Activated CD8-positive, alpha-beta memory T cell treated with anti-CD3 and anti-CD28 coated beads, Interleukin-2, amount 10 ng/mL, durations not matched to agents 7 days and 5 days (primary cell): ENCODE measurements around the gene BTBD7. TPM values are rescaled to one million over a fixed set of nuclear protein-coding genes. Genes with fewer than 3 reads are reported as not detected.

Experiments used
- ATAC-seq: fragments of 150-1000 bp; cut with Tn5 transposase; one replicate; pipeline ENCODE4 v1.10.0; 2021; ENCODE audit warnings: moderate library complexity
- CTCF ChIA-PET: fragments of 350-600 bp; sonication (Branson Sonifier 250); formaldehyde crosslinking; loops from one replicate; lab custom pipeline; 2021; ENCODE audit warnings: antibody characterized with exemption; lab: Charles Lee
- DNase-seq: peaks from one replicate; pipeline ENCODE4 v3.0.0-alpha.2; 2020
- H3K27ac Mint-ChIP-seq: one replicate; pipeline ENCODE4 v1.8.0; 2021; ENCODE audit warnings: mild to moderate bottlenecking, mixed read lengths
- H3K27me3 Mint-ChIP-seq: one replicate; pipeline ENCODE4 v1.8.0; 2021; ENCODE audit warnings: mixed read lengths
- H3K36me3 Mint-ChIP-seq: one replicate; pipeline ENCODE4 v1.8.0; 2021; ENCODE audit warnings: mild to moderate bottlenecking, mixed read lengths
- H3K4me1 Mint-ChIP-seq: one replicate; pipeline ENCODE4 v1.8.0; 2021; ENCODE audit warnings: mixed read lengths
- H3K4me3 Mint-ChIP-seq: one replicate; pipeline ENCODE4 v1.8.0; 2021; ENCODE audit warnings: mild to moderate bottlenecking, moderate library complexity, mixed read lengths
- H3K9me3 Mint-ChIP-seq: one replicate; pipeline ENCODE4 v1.8.0; 2022; ENCODE audit warnings: low read depth, mixed read lengths
- total RNA-seq, 2 experiments: library from RNA; stranded (reverse); gene quantifications; one replicate each; pipeline ENCODE4 v1.2.3, GENCODE V29; 2021

The BTBD7 gene
- total RNA-seq, 2 experiments from 2014 or later, result 16.8 to 18.3 TPM

GRCh38 chr14:93343266-93343665, 10.4 kb upstream of the BTBD7 start:
- ATAC-seq (no peak), DNase-seq (no peak)
- Mint-ChIP-seq H3K9me3 (peaks cover 6% of the 10 kb centered on the region), H3K27me3 (peaks cover 2% of the 10 kb centered on the region), H3K4me1 (no peaks in the 10 kb centered on the region), H3K36me3 (peaks cover 3% of the 10 kb centered on the region), H3K27ac (no peak overlapping the region), H3K4me3 (no peak overlapping the region)
- CTCF ChIA-PET, result no interaction called here

- H3K9me3 Mint-ChIP-seq, result peaks cover 6% of the 10 kb centered on the region
- peaks cover 14% of the 10 kb centered on the region for H3K4me1 Mint-ChIP-seq
- H3K27me3 Mint-ChIP-seq, result no peaks in the 10 kb centered on the region
- H3K36me3 Mint-ChIP-seq, result peaks cover 10% of the 10 kb centered on the region
- no peak for ATAC-seq
- no peak overlapping the region for H3K27ac Mint-ChIP-seq
- H3K4me3 Mint-ChIP-seq, result no peak overlapping the region
- CTCF ChIA-PET, result no interaction called here
- no peak for DNase-seq
Observed at GRCh38 chr14:93337884-93338283, 5.0 kb upstream of the BTBD7 start.

GRCh38 chr14:93337143-93337753, 4.4 kb upstream of the BTBD7 start:
- CTCF ChIA-PET, result no interaction called here
- H3K4me3 Mint-ChIP-seq, result no peak overlapping the region
- peaks cover 6% of the 10 kb centered on the region for H3K9me3 Mint-ChIP-seq
- no peak overlapping the region for H3K27ac Mint-ChIP-seq
- DNase-seq, result no peak
- peaks cover 9% of the 10 kb centered on the region for H3K36me3 Mint-ChIP-seq
- ATAC-seq, result no peak
- peaks cover 14% of the 10 kb centered on the region for H3K4me1 Mint-ChIP-seq
- H3K27me3 Mint-ChIP-seq, result no peaks in the 10 kb centered on the region

GRCh38 chr14:93333631-93334103, 831 bp upstream of the BTBD7 start:
- Mint-ChIP-seq H3K36me3 (peaks cover 7% of the 10 kb centered on the region), H3K4me3 (peak overlapping the region; percentile 92), H3K4me1 (peaks cover 42% of the 10 kb centered on the region), H3K27me3 (no peaks in the 10 kb centered on the region), H3K27ac (peak overlapping the region; percentile 90), H3K9me3 (no peaks in the 10 kb centered on the region)
- no peak for ATAC-seq
- DNase-seq, result no peak
- CTCF ChIA-PET, result interaction anchor here (0.6 to 1.0 kb wide), 2 partner anchors 220 to 1226 kb away, joined by 3 to 4 read pairs; no protein-coding TSS in a partner anchor

- ATAC-seq (peak; percentile 60), DNase-seq (no peak)
- H3K9me3 Mint-ChIP-seq, result no peaks in the 10 kb centered on the region
- CTCF ChIA-PET, result interaction anchor here (1.0 kb wide), 1 partner anchor 15 kb away, joined by 4 read pairs; no protein-coding TSS in a partner anchor
- H3K27me3 Mint-ChIP-seq, result no peaks in the 10 kb centered on the region
- H3K4me1 Mint-ChIP-seq, result peaks cover 45% of the 10 kb centered on the region
- H3K4me3 Mint-ChIP-seq, result peak overlapping the region; percentile 92
- peaks cover 7% of the 10 kb centered on the region for H3K36me3 Mint-ChIP-seq
- H3K27ac Mint-ChIP-seq, result peak overlapping the region; percentile 90
Observed at GRCh38 chr14:93332397-93332852, 411 bp downstream of the BTBD7 start.

GRCh38 chr14:93331728-93332396, 974 bp downstream of the BTBD7 start:
- Mint-ChIP-seq H3K4me3 (peak overlapping the region; percentile 92), H3K9me3 (no peaks in the 10 kb centered on the region), H3K36me3 (peaks cover 7% of the 10 kb centered on the region), H3K27ac (peak overlapping the region; percentile 86), H3K27me3 (no peaks in the 10 kb centered on the region), H3K4me1 (peaks cover 47% of the 10 kb centered on the region)
- ATAC-seq (no peak), DNase-seq (no peak)
- CTCF ChIA-PET, result interaction anchor here (0.7 to 1.0 kb wide), 2 partner anchors 14 to 127 kb away, joined by 3 to 4 read pairs; no protein-coding TSS in a partner anchor

GRCh38 chr14:93331002-93331727, 1.7 kb downstream of the BTBD7 start:
- H3K4me3 Mint-ChIP-seq, result peak overlapping the region; percentile 92
- peak overlapping the region; percentile 63 for H3K27ac Mint-ChIP-seq
- CTCF ChIA-PET, result interaction anchor here (0.7 kb wide), 1 partner anchor 126 kb away, joined by 3 read pairs; no protein-coding TSS in a partner anchor
- no peaks in the 10 kb centered on the region for H3K27me3 Mint-ChIP-seq
- ATAC-seq, result no peak
- H3K36me3 Mint-ChIP-seq, result peaks cover 5% of the 10 kb centered on the region
- H3K9me3 Mint-ChIP-seq, result no peaks in the 10 kb centered on the region
- peaks cover 47% of the 10 kb centered on the region for H3K4me1 Mint-ChIP-seq
- DNase-seq, result no peak

GRCh38 chr14:93330609-93331000, 2.2 kb downstream of the BTBD7 start:
- H3K27ac Mint-ChIP-seq, result no peak overlapping the region
- H3K9me3 Mint-ChIP-seq, result no peaks in the 10 kb centered on the region
- H3K4me1 Mint-ChIP-seq, result peaks cover 47% of the 10 kb centered on the region
- H3K27me3 Mint-ChIP-seq, result no peaks in the 10 kb centered on the region
- CTCF ChIA-PET, result no interaction called here
- DNase-seq, result no peak
- no peak for ATAC-seq
- H3K36me3 Mint-ChIP-seq, result peaks cover 5% of the 10 kb centered on the region
- H3K4me3 Mint-ChIP-seq, result peak overlapping the region; percentile 92

- no peak overlapping the region for H3K4me3 Mint-ChIP-seq
- H3K27me3 Mint-ChIP-seq, result no peaks in the 10 kb centered on the region
- DNase-seq (no peak), ATAC-seq (no peak)
- peaks cover under 1% of the 10 kb centered on the region for H3K36me3 Mint-ChIP-seq
- H3K9me3 Mint-ChIP-seq, result no peaks in the 10 kb centered on the region
- no peak overlapping the region for H3K27ac Mint-ChIP-seq
- H3K4me1 Mint-ChIP-seq, result peaks cover 45% of the 10 kb centered on the region
- CTCF ChIA-PET, result interaction anchor here (0.6 kb wide), 1 partner anchor 105 kb away, joined by 3 read pairs; no protein-coding TSS in a partner anchor
Observed at GRCh38 chr14:93329965-93330608, 2.7 kb downstream of the BTBD7 start.

GRCh38 chr14:93328546-93328945, 4.3 kb downstream of the BTBD7 start:
- DNase-seq, result no peak
- Mint-ChIP-seq H3K4me3 (no peak overlapping the region), H3K36me3 (peaks cover 7% of the 10 kb centered on the region), H3K27ac (no peak overlapping the region), H3K27me3 (no peaks in the 10 kb centered on the region), H3K9me3 (no peaks in the 10 kb centered on the region), H3K4me1 (peaks cover 34% of the 10 kb centered on the region)
- ATAC-seq, result no peak
- CTCF ChIA-PET, result no interaction called here

- CTCF ChIA-PET, result no interaction called here
- H3K27me3 Mint-ChIP-seq, result no peaks in the 10 kb centered on the region
- H3K27ac Mint-ChIP-seq, result no peak overlapping the region
- ATAC-seq, result no peak
- H3K4me1 Mint-ChIP-seq, result peaks cover 24% of the 10 kb centered on the region
- H3K9me3 Mint-ChIP-seq, result no peaks in the 10 kb centered on the region
- peaks cover 12% of the 10 kb centered on the region for H3K36me3 Mint-ChIP-seq
- no peak overlapping the region for H3K4me3 Mint-ChIP-seq
- no peak for DNase-seq
Observed at GRCh38 chr14:93326196-93326595, 6.6 kb downstream of the BTBD7 start.

GRCh38 chr14:93323600-93324174, 9.1 kb downstream of the BTBD7 start:
- H3K9me3 Mint-ChIP-seq, result no peaks in the 10 kb centered on the region
- no peak overlapping the region for H3K27ac Mint-ChIP-seq
- no peak overlapping the region for H3K4me3 Mint-ChIP-seq
- peaks cover 12% of the 10 kb centered on the region for H3K36me3 Mint-ChIP-seq
- ATAC-seq (no peak), DNase-seq (no peak)
- peaks cover 22% of the 10 kb centered on the region for H3K4me1 Mint-ChIP-seq
- no peaks in the 10 kb centered on the region for H3K27me3 Mint-ChIP-seq
- CTCF ChIA-PET, result no interaction called here
